Neural cell (in vitro differentiated cells): ENCODE results near the gene TMBIM4.

Experiments
- EP300 ChIP-seq: fragments of 450-650 bp; conservative IDR thresholded peaks from 2 replicates; pipeline ENCODE4 v1.6.1; 2014; ENCODE audit warnings: antibody characterized with exemption, mild to moderate bottlenecking, moderate library complexity; ENCODE audit not compliant: poor library complexity, severe bottlenecking
- EZH2 ChIP-seq: fragments of 200-600, 300-800 bp; shearing (Covaris generic), sonication (generic); IDR thresholded peaks from 2 replicates; pipeline ENCODE4 v1.6.1; 2014; ENCODE audit warnings: antibody characterized with exemption, low read length, borderline replicate concordance, mild to moderate bottlenecking; ENCODE audit not compliant: insufficient read depth, poor library complexity, severe bottlenecking
- MXI1 ChIP-seq: fragments of 450-650 bp; conservative IDR thresholded peaks from 2 replicates; pipeline ENCODE4 v1.6.1; 2014; ENCODE audit warnings: antibody characterized with exemption, mild to moderate bottlenecking; ENCODE audit not compliant: poor library complexity, severe bottlenecking
- POLR2AphosphoS5 ChIP-seq: IDR thresholded peaks from 2 replicates; pipeline ENCODE4 v1.6.1; 2012
- RAD21 ChIP-seq: fragments of 450-650 bp; conservative IDR thresholded peaks from 2 replicates; pipeline ENCODE4 v1.6.1; 2014; ENCODE audit warnings: antibody characterized with exemption, mild to moderate bottlenecking, moderate library complexity
- SMC3 ChIP-seq: fragments of 450-650 bp; conservative IDR thresholded peaks from 2 replicates; pipeline ENCODE4 v1.6.1; 2014; ENCODE audit warnings: antibody characterized with exemption, mild to moderate bottlenecking, moderate library complexity; ENCODE audit not compliant: poor library complexity
- TAF1 ChIP-seq: IDR thresholded peaks from 2 replicates; pipeline ENCODE4 v1.6.1; 2012; ENCODE audit warnings: low read depth
- TF ChIP-seq, protein P1 (sequence below): fragments of 450-650 bp; IDR thresholded peaks from 2 replicates; pipeline ENCODE4 v1.5.1; 2014; ENCODE audit warnings: antibody characterized with exemption, mild to moderate bottlenecking, moderate library complexity; ENCODE audit not compliant: poor library complexity, severe bottlenecking
- TF ChIP-seq, protein P2 (sequence below): IDR thresholded peaks from 2 replicates; pipeline ENCODE4 v1.6.1; 2012; ENCODE audit warnings: borderline replicate concordance

DNA sequence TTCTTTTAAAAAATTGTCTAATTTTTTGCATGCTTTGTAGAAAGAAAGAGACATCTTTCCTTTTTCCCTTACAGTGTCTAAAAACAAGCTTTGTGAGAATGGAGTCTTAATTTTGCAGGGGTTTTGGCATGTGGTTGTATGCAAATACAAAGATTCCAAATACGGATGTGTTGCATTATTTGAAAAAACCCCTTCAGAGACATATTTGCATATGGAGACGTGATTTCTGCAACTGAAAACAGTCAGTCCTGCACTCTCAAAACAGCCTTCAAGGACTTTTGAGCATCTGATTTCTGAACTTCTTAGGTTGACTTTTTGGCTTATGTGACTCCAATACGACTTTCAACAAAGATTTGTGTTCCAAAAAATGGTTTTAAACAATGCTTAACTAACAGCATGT, 27.0 kb upstream of the TMBIM4 start:
- TF ChIP-seq EZH2, result no peak
- TF ChIP-seq, protein P1, sequence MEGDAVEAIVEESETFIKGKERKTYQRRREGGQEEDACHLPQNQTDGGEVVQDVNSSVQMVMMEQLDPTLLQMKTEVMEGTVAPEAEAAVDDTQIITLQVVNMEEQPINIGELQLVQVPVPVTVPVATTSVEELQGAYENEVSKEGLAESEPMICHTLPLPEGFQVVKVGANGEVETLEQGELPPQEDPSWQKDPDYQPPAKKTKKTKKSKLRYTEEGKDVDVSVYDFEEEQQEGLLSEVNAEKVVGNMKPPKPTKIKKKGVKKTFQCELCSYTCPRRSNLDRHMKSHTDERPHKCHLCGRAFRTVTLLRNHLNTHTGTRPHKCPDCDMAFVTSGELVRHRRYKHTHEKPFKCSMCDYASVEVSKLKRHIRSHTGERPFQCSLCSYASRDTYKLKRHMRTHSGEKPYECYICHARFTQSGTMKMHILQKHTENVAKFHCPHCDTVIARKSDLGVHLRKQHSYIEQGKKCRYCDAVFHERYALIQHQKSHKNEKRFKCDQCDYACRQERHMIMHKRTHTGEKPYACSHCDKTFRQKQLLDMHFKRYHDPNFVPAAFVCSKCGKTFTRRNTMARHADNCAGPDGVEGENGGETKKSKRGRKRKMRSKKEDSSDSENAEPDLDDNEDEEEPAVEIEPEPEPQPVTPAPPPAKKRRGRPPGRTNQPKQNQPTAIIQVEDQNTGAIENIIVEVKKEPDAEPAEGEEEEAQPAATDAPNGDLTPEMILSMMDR, result no peak
- TF ChIP-seq POLR2AphosphoS5, result no peak
- TF ChIP-seq, protein P2, sequence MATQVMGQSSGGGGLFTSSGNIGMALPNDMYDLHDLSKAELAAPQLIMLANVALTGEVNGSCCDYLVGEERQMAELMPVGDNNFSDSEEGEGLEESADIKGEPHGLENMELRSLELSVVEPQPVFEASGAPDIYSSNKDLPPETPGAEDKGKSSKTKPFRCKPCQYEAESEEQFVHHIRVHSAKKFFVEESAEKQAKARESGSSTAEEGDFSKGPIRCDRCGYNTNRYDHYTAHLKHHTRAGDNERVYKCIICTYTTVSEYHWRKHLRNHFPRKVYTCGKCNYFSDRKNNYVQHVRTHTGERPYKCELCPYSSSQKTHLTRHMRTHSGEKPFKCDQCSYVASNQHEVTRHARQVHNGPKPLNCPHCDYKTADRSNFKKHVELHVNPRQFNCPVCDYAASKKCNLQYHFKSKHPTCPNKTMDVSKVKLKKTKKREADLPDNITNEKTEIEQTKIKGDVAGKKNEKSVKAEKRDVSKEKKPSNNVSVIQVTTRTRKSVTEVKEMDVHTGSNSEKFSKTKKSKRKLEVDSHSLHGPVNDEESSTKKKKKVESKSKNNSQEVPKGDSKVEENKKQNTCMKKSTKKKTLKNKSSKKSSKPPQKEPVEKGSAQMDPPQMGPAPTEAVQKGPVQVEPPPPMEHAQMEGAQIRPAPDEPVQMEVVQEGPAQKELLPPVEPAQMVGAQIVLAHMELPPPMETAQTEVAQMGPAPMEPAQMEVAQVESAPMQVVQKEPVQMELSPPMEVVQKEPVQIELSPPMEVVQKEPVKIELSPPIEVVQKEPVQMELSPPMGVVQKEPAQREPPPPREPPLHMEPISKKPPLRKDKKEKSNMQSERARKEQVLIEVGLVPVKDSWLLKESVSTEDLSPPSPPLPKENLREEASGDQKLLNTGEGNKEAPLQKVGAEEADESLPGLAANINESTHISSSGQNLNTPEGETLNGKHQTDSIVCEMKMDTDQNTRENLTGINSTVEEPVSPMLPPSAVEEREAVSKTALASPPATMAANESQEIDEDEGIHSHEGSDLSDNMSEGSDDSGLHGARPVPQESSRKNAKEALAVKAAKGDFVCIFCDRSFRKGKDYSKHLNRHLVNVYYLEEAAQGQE, result no peak
- no peak for TF ChIP-seq MXI1
- no peak for TF ChIP-seq RAD21
- TF ChIP-seq EP300, result no peak
- TF ChIP-seq TAF1, result no peak
- TF ChIP-seq SMC3, result no peak
